HG02973 (cell line): ENCODE data around the gene IL22RA1.

Experiments
- ATAC-seq: cut with Tn5 transposase; IDR thresholded peaks from one replicate; pipeline ENCODE4 v1.9.1; 2021; ENCODE audit warnings: moderate library complexity; ENCODE audit not compliant: unreplicated experiment

The IL22RA1 gene

DNA sequence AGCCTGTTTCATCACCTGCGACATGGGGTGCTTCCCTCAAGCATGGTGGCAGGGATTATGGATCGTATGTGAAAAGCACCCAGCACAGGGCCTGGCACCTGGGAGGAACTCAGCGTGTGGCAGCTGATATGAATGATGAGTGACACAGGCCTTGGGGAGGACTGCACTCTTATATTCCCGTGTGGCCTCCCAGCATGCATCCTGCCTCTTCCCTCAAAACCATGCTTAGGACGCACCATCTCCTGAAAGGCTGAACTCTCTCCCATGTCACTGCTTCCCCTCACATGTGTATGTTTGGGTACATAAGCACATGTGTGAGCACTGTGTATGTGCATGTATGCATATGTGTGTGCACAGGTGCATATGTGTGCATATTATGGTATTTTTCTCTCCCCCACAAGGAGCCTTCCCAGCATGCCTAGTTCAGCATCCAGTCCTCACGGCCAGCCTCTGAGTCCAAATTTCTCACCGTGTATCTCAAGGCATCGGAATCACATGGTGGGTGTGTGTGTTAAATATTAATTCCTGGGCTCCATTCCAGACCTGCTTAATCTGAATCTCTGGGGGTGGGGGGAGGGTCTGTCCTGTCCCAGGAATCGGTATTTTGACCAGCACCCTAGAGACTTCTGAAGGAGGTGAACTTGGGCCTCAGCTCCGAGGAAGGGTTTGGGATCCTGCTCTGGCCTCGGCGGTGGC lies 43.8 kb downstream of the IL22RA1 start:
- no peak for ATAC-seq

- no peak for ATAC-seq
These were observed 44.8 kb downstream of the IL22RA1 start for GRCh38 chr1:24098102-24098501.

GRCh38 chr1:24097663-24098062 lies 45.3 kb downstream of the IL22RA1 start:
- ATAC-seq = no peak

DNA sequence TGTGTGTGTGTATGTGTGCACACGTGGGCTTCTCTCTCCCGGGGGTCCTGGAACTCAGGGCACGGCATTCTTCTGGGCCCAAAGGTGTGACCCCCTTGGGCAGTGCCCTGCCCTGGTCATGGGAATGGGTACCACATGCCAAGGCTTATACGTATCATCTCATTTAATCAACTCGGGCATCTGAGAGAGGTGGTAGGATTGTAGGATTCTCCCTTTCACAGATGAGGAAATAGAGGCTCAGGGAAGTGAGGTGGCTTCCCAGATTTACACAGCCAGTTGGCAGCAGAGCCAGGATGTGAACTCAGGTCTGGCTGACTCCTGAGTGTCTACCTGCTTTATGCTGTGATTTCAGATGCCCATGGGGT lies 46.2 kb downstream of the IL22RA1 start:
- no peak for ATAC-seq

DNA sequence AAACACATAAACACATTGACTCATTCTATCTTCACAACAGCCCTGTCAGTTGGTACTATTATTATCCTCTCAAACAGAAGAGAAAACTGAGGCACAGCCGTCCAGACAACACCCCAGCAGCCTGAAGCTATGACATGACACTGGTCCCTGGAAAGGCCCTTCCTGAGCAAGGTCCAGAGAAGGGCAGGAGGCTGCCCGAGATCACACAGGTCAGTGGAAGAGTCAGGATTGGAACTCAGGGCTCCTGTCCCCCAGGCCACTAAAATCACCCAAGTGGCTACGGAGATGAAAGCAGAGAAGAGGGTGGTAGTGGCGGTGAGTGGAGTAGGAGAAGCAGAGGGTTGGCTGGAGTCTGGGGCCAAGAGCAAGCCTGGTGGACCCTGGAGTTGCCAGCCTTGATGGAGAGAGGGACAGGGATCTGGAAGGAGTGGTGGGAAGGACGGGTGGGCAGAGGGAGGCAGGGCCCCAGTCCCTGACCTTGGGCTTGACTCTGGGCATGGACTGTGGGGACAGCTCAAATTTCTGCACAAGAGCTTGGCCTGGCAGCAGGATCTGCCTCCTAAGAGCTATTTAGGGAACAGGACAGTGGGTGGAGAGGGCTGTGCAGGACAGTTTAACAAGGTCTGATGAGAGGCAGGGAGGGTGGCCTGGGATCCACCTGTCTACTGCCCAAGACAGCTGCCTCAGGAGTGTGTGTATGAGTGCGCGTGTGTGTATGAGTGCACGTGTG lies 46.8 kb downstream of the IL22RA1 start:
- no peak for ATAC-seq

DNA sequence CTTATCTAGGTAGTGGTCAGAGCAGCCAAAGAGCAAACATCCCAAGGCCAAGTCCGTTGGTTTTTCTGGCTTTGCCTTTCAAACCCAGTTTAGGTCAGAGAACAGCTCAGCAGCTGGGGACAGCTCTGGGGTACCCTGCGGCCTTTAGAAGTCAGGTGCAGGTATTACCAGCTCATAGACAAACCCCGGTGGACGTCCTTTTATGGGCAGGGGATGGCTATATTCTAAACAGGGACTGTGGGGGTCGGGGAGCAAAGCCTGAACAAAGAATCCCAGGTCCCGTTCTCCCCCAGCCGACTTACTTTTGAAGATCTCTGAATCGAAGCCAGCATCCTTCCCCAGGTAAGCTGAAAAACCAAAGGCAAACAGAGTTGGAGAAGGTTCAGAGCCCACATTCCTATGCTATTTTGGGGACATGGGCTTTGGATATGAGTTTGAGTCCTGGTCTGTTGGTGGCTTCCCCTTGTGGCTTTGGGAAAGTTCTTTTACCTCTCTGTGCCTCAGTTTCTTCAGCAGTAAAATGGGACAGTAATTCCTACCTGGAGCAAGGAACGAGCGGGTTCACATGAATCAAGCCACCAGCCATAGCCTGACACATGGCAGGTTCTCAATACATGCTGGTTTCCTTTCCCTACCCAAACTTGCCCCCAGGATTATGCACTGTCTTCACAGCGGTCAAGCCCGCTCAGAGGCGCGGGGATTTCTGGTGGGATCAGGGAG lies 47.6 kb downstream of the IL22RA1 start:
- no peak for ATAC-seq

DNA sequence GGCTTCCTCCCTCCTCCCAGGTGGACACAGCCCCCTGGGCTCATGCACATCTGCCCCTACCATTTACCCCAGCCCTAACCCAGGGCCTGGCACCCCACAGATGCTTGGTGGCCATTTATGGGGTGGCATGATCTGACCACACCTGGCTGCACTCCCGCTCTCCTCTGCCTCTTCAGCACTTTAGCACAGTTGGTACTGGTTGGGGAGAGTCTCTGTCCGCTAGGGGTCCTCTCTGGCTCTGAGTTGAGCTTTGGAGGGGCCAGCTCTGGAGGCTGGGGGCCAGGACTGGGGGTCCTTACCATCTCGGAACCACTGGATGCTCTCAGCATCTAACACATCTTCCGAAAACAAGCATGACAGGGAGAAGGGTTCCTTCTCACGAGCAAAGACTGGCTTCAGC lies 48.4 kb downstream of the IL22RA1 start:
- ATAC-seq = no peak

GRCh38 chr1:24093732-24094131 lies 49.2 kb downstream of the IL22RA1 start:
- ATAC-seq = no peak

DNA sequence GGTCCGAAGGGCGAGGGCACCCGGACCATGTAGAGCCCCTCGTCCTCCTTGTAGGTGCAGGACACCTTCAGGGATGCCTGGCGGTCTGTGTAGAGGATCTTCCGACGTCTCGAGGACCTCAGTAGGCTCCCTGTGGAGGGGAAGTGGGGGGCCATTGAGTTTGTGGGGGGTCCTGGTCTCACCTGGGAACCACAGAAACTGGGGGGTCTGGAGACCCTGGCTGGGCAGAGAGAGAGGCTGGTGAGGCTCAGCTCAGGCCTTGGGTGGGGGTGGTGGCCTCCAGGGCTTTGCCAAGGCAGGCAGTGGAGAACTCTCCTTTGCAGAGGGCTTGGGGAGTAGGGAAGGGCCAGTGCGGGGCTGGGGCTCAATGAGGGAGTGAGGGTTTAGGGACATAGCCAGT lies 50.0 kb downstream of the IL22RA1 start:
- ATAC-seq = no peak

- ATAC-seq = no peak
These were observed 50.9 kb downstream of the IL22RA1 start for GRCh38 chr1:24091971-24092482.

- ATAC-seq = no peak
These were observed 52.2 kb downstream of the IL22RA1 start for GRCh38 chr1:24090736-24091135.

DNA sequence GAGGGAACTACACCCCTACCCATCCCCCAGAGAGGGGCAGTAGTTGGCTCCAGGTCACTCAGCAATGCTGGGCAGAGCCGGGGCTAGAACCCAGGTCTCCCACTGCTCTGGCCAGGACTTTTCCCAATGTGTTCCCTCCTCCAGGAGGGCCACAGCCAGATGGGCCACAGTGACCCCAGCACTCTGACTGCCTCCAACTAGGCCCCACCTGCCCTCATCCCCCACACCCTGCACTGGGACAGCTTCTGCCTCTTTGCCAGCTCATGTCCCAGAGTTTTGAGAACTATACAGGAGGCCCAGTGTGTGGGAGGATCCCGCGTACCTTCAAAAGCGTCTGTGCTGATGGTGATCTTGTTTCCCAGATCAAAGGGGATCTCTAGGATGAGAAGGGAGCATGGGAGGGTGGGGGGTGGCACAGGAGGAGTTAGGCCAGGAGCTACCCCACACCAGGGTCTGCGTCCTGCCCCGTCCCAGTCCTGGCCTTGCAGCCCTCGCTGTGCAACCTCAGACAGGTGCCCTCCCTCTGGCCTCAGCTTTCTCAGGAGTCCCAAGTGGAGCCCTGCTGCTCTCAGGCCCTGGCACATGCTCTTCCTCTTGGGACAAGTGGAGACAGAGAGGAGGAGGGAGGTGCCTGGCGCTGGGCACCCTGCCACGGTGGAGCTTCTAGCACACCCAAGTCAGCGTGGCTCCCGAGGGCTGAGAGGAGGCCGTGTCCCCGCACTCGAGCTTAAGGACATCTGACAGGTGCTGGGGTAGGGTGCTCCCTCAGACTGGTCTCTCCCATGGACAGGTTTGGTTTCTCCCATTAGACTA lies 53.0 kb downstream of the IL22RA1 start:
- ATAC-seq = no peak

GRCh38 chr1:24089027-24089742 lies 53.8 kb downstream of the IL22RA1 start:
- no peak for ATAC-seq

- no peak for ATAC-seq
These were observed 56.5 kb downstream of the IL22RA1 start for GRCh38 chr1:24086466-24086865.

DNA sequence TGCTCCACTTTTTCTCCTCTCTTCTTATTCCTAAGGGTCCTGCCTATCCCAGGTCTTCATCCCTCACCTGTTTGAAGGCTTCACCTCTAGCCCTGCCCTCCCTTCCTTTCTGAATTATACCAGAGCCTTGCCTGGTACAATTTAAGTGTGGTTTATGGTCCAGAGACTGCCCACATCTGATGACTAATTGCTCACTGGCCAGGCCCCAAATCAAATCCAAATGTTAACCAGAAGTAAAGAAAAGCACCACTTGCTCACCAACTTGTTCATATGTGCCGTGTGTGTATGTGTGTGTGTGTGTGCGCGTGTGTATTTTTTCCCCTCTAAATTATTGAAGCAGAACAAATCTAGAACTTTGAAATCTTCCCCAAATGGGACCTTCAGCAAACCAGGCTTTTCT lies 57.4 kb downstream of the IL22RA1 start:
- ATAC-seq = no peak

DNA sequence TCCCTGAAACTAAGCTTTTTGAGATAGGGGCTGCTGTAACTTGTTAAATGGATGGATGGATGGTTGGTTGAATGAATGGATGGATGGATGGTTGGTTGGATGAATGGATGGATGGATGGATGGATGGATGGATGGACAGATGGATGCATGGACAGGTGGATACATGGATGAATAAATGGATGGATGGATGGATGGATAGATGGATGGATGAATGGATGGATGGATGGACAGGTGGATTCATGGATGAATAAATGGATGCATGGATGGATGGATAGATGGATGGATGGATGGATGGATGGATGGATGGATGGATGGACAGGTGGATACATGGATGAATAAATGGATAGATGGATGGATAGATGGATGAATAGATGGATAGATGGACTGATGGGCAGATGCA lies 57.9 kb downstream of the IL22RA1 start:
- ATAC-seq = no peak

DNA sequence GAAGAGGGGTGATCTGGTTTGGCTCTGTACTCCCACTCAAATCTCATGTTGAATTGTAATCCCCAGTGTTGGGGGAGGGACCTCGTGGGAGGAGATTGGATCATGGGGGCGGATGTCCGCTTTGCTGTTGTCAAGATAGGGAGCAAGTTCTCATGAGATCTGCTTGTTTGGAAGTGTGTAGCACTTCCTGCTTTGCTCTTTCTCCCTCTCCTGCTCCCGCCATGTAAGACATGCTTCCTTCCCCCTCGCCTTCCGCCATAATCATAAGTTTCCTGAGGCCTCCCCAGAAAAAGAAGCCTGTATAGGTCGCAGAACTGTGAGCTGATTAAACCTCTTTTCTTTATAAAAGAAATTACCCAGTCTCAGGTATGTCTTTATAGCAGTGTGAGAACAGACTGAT lies 58.9 kb downstream of the IL22RA1 start:
- ATAC-seq = no peak

- no peak for ATAC-seq
These were observed 60.6 kb downstream of the IL22RA1 start for GRCh38 chr1:24082372-24082771.

- no peak for ATAC-seq
These were observed 61.8 kb downstream of the IL22RA1 start for GRCh38 chr1:24081190-24081589.

- no peak for ATAC-seq
These were observed 62.8 kb downstream of the IL22RA1 start for GRCh38 chr1:24080131-24080530.
